Astrocyte (in vitro differentiated cells and primary cell): Measurements from ENCODE around the gene CNIH1. TPM values are rescaled to one million over a fixed set of nuclear protein-coding genes. Genes with fewer than 3 reads are reported as not detected.

Experiments
- DNase-seq: peaks from one replicate; pipeline ENCODE4 v3.0.0-alpha.2; 2010; ENCODE audit warnings: low read depth
- FAIRE-seq: peaks from 2 replicates; lab custom pipeline; 2011; peaks lifted over from hg19 to GRCh38; lab: Jason Lieb, UNC
- H2AFZ ChIP-seq: 2 replicates; pipeline ENCODE4 v1.6.0; 2012; ENCODE audit warnings: low read depth, low read length, inconsistent platforms
- H3K27ac ChIP-seq: 2 replicates; pipeline ENCODE4 v1.5.1; 2011; ENCODE audit warnings: low read depth, low read length, inconsistent platforms
- H3K27me3 ChIP-seq: 2 replicates; pipeline ENCODE4 v1.6.0; 2011; ENCODE audit warnings: low read length, inconsistent platforms; ENCODE audit not compliant: insufficient read depth
- H3K36me3 ChIP-seq: 2 replicates; pipeline ENCODE4 v1.5.1; 2011; ENCODE audit warnings: low read length, inconsistent platforms; ENCODE audit not compliant: insufficient read depth
- H3K4me1 ChIP-seq: 2 replicates; pipeline ENCODE4 v1.5.1; 2011; ENCODE audit warnings: low read length, inconsistent platforms; ENCODE audit not compliant: insufficient read depth
- H3K4me2 ChIP-seq: 2 replicates; pipeline ENCODE4 v1.6.0; 2012; ENCODE audit warnings: low read length, inconsistent platforms
- H3K4me3 ChIP-seq: 2 replicates; pipeline ENCODE4 v1.5.1; 2011; ENCODE audit warnings: low read depth, mild to moderate bottlenecking, low read length, inconsistent platforms; ENCODE audit not compliant: insufficient read depth
- H3K79me2 ChIP-seq: 2 replicates; pipeline ENCODE4 v1.6.0; 2012; ENCODE audit warnings: mild to moderate bottlenecking, low read length, inconsistent platforms; ENCODE audit not compliant: insufficient read depth
- H3K9ac ChIP-seq: 2 replicates; pipeline ENCODE4 v1.6.0; 2012; ENCODE audit warnings: mild to moderate bottlenecking, low read length, inconsistent platforms
- H3K9me3 ChIP-seq: 2 replicates; pipeline ENCODE4 v1.5.1; 2012; ENCODE audit warnings: low read depth, mild to moderate bottlenecking, low read length, inconsistent platforms; ENCODE audit not compliant: insufficient read depth
- H4K20me1 ChIP-seq: 2 replicates; pipeline ENCODE4 v1.6.0; 2012; ENCODE audit warnings: low read length, inconsistent platforms; ENCODE audit not compliant: insufficient read depth
- H3K27ac Mint-ChIP-seq: one replicate; pipeline ENCODE4 v1.8.0; 2021; ENCODE audit warnings: mild to moderate bottlenecking, mixed read lengths; ENCODE audit not compliant: unreplicated experiment
- H3K27me3 Mint-ChIP-seq: one replicate; pipeline ENCODE4 v1.8.0; 2021; ENCODE audit warnings: low read depth, mixed read lengths; ENCODE audit not compliant: unreplicated experiment
- H3K36me3 Mint-ChIP-seq: one replicate; pipeline ENCODE4 v1.8.0; 2021; ENCODE audit warnings: low read depth, mixed read lengths; ENCODE audit not compliant: unreplicated experiment
- H3K4me1 Mint-ChIP-seq: one replicate; pipeline ENCODE4 v1.8.0; 2021; ENCODE audit warnings: low read depth, mixed read lengths; ENCODE audit not compliant: unreplicated experiment
- H3K4me3 Mint-ChIP-seq: one replicate; pipeline ENCODE4 v1.8.0; 2021; ENCODE audit warnings: mild to moderate bottlenecking, moderate library complexity, mixed read lengths; ENCODE audit not compliant: unreplicated experiment
- H3K9me3 Mint-ChIP-seq: one replicate; pipeline ENCODE4 v1.8.0; 2021; ENCODE audit warnings: mild to moderate bottlenecking, mixed read lengths; ENCODE audit not compliant: unreplicated experiment
- CTCF ChIP-seq: IDR thresholded peaks from 2 replicates; pipeline ENCODE4 v1.5.1; 2011; ENCODE audit warnings: low read depth, mild to moderate bottlenecking, inconsistent platforms, low read length, moderate library complexity; ENCODE audit not compliant: insufficient read depth
- EZH2 ChIP-seq: IDR thresholded peaks from 2 replicates; pipeline ENCODE4 v1.6.1; 2012; ENCODE audit warnings: mild to moderate bottlenecking, low read length, inconsistent platforms; ENCODE audit not compliant: insufficient read depth
- total RNA-seq: library from RNA; stranded (reverse); gene quantifications from 2 replicates; pipeline ENCODE4 v1.2.1, GENCODE V29; 2021

CNIH1 gene
- total RNA-seq, 1 donor from 2014 or later: 148 TPM

- H3K4me1 Mint-ChIP-seq: peaks cover 2% of the 10 kb centered on the region
- H3K4me2 ChIP-seq: no peak overlapping the region
- H2AFZ ChIP-seq: no peak overlapping the region
- FAIRE-seq: no peak
- H3K9me3 Mint-ChIP-seq: no peaks in the 10 kb centered on the region
- no peak for DNase-seq
- no peak overlapping the region for H3K9ac ChIP-seq
- TF ChIP-seq EZH2 (no peak), CTCF (no peak)
- H3K4me3 Mint-ChIP-seq: no peak overlapping the region
- no peak overlapping the region for H3K4me3 ChIP-seq
- no peaks in the 10 kb centered on the region for H3K27me3 ChIP-seq
- peaks cover 8% of the 10 kb centered on the region for H3K79me2 ChIP-seq
- H3K27ac ChIP-seq: no peak overlapping the region
- H3K27me3 Mint-ChIP-seq: no peaks in the 10 kb centered on the region
- peaks cover 8% of the 10 kb centered on the region for H3K36me3 Mint-ChIP-seq
- peaks cover 24% of the 10 kb centered on the region for H4K20me1 ChIP-seq
- H3K9me3 ChIP-seq: no peaks in the 10 kb centered on the region
- H3K36me3 ChIP-seq: peaks cover 36% of the 10 kb centered on the region
- H3K27ac Mint-ChIP-seq: no peak overlapping the region
- no peaks in the 10 kb centered on the region for H3K4me1 ChIP-seq
These were observed 34.7 kb upstream of the CNIH1 start for GRCh38 chr14:54475911-54476310.

- Histone ChIP-seq H3K4me3 (no peak overlapping the region), H2AFZ (no peak overlapping the region), H3K36me3 (peaks cover 36% of the 10 kb centered on the region), H3K27me3 (no peaks in the 10 kb centered on the region), H3K27ac (no peak overlapping the region), H3K4me1 (peaks cover 5% of the 10 kb centered on the region), H3K9ac (no peak overlapping the region), H3K4me2 (no peak overlapping the region), H3K9me3 (no peaks in the 10 kb centered on the region), H4K20me1 (peaks cover 22% of the 10 kb centered on the region), H3K79me2 (peaks cover 5% of the 10 kb centered on the region)
- Mint-ChIP-seq H3K36me3 (peaks cover 9% of the 10 kb centered on the region), H3K27ac (no peak overlapping the region), H3K9me3 (no peaks in the 10 kb centered on the region), H3K27me3 (no peaks in the 10 kb centered on the region), H3K4me3 (no peak overlapping the region), H3K4me1 (peaks cover 2% of the 10 kb centered on the region)
- DNase-seq (peak; percentile 13), FAIRE-seq (no peak)
- TF ChIP-seq EZH2 (no peak), CTCF (no peak)
These were observed 34.2 kb upstream of the CNIH1 start for GRCh38 chr14:54475187-54475899.

GRCh38 chr14:54474232-54474793 lies 33.1 kb upstream of the CNIH1 start:
- Histone ChIP-seq H4K20me1 (peaks cover 22% of the 10 kb centered on the region), H3K4me2 (no peak overlapping the region), H3K27ac (no peak overlapping the region), H3K4me1 (peaks cover 5% of the 10 kb centered on the region), H3K9me3 (no peaks in the 10 kb centered on the region), H3K36me3 (peaks cover 34% of the 10 kb centered on the region), H3K79me2 (peaks cover 5% of the 10 kb centered on the region), H3K4me3 (no peak overlapping the region), H2AFZ (no peak overlapping the region), H3K27me3 (no peaks in the 10 kb centered on the region), H3K9ac (no peak overlapping the region)
- FAIRE-seq (no peak), DNase-seq (peak; percentile 49)
- H3K9me3 Mint-ChIP-seq: no peaks in the 10 kb centered on the region
- peaks cover 2% of the 10 kb centered on the region for H3K4me1 Mint-ChIP-seq
- H3K36me3 Mint-ChIP-seq: peaks cover 11% of the 10 kb centered on the region
- no peak for TF ChIP-seq EZH2
- no peak for TF ChIP-seq CTCF
- H3K4me3 Mint-ChIP-seq: no peak overlapping the region
- no peaks in the 10 kb centered on the region for H3K27me3 Mint-ChIP-seq
- no peak overlapping the region for H3K27ac Mint-ChIP-seq
